ENCODE measurements around the gene GAMT.
A peak's percentile ranks its signal among the peaks of the same experiment; 100 is the strongest.

Gene GAMT

DNA sequence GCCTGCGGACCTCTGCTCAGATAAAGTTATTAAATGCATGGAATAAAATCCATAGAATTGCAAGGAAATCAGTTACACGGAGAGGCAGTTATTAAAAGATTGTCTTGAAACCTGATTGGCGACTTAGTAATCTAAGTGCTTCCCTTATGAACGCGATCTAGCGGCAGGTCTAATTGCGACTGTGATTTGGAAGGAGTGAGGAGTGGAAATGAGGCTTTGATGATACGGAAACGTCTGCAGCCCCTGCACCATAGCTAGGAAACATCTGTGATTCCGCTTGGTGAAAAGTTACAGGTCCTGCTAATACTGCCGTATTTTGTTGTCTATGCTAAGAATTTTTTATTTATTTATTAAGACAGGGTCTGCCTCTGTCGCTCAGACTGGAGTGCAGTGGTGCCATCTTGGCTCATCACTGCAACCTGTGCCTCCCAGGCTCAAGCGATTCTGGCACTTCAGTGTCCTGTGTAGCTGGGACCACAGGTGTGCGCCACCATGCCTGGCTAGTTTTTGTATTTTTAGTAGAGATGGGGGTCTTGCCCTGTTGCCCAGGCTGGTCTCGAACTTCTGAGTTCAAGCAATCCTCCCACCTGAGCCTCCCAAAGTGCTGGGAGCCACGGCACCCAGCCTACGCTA is 16.7 kb downstream of the GAMT start:
- DNase-seq (ENCODE audit: low read depth in 3 of 3), result no peak

DNA sequence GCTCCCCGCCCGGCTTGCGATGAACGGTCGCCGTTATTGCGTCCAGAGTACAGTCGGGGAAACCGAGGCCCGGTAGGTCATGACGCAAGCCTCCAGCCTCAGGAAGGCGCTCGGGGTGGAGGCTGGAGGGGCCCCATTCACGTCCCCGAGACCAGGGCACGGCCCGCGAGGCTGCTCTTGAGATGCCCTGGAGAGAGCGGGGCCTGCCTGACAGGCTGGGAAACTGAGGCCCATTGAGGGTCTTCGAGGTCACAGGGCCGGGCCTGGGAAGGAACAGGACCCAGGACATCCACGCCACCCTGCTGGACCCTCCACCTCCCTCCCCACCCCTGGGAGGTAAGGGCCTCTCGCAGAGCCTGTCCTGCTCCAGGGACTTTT is 17.3 kb downstream of the GAMT start:
- DNase-seq (ENCODE audit: low read depth in 3 of 3), result no peak

GRCh38 chr19:1383312-1384084 is 17.8 kb downstream of the GAMT start, which contains the start of gene NDUFS7:
NDUFS7 (plus strand) TSS chr19:1383907; CDS start chr19:1383927, 20 bp downstream.
- DNase-seq (ENCODE audit: low read depth in 3 of 3), result peak; percentile 82 to 90 (median 83)

- DNase-seq (ENCODE audit: low read depth in 3 of 3), result no peak
These were observed 18.4 kb downstream of the GAMT start for GRCh38 chr19:1383017-1383311.

DNA sequence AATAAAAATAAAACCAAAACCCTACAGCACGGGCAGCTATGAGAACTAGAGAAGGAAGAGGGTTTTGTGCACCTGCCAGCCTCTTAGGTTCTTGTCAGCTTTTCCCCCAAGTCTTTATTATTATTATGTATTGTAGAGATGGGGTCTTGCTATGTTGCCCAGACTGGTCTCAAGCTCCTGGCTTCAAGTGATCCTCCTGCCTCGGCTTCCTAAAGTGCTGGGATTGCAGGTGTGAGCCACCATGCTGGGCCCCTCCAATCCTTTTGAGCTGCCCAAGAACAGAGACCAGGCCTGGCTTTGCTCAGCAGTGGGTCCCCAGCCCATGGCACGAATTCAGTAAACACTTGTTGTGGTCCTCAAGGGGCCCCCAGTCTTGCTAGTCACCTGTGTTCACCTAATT is 19.1 kb downstream of the GAMT start:
- DNase-seq (ENCODE audit: low read depth in 3 of 3), result no peak

- no peak for DNase-seq (ENCODE audit: low read depth in 3 of 3)
These were observed 21.3 kb downstream of the GAMT start for GRCh38 chr19:1379961-1380489.

- no peak for DNase-seq (ENCODE audit: low read depth in 3 of 3)
These were observed 22.0 kb downstream of the GAMT start for GRCh38 chr19:1379126-1379905.

DNA sequence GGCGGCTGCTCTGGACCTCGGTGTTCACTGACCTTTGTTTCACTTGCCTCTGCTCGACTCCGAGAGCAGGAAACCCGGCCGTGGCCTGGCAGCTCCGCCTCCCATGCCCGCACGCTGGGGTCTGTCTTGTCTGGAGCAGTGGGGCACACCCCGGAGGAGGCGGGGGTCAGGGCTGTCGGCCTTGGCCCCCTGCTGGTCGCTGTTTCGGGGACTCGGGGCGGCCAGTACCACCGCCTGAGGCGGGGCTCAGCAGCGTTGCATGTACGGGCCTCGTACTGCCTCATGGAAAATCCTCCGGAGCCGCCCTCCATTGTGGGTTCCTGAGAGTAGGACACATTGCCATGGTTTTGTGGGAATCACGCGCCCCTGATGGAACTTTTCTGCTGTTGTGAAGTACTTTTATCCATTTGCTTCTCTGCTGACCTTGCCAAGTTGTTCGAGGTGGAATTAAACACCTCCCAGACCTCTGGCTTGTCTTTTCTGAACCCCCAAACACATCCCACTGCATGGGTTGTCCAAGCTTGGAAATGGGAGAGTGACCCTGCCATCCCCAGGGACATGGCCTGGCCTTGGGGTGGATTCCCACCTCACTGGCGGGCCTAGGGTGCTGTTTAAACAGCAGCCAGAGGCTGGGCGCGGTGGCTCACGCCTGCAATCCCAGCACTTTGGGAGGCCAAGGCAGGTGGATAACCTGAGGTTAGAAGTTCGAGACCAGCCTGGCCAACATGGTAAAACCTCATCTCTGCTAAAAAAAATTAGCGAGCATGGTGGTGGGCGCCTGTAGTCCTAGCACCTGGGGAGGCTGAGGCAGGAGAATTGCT is 23.2 kb downstream of the GAMT start:
- DNase-seq (ENCODE audit: low read depth in 3 of 3), result no peak

GRCh38 chr19:1377176-1377964 is 24.0 kb downstream of the GAMT start:
- DNase-seq (ENCODE audit: low read depth in 3 of 3), result no peak

GRCh38 chr19:1376415-1376805 is 24.9 kb downstream of the GAMT start:
- DNase-seq (ENCODE audit: low read depth in 3 of 3), result no peak

DNA sequence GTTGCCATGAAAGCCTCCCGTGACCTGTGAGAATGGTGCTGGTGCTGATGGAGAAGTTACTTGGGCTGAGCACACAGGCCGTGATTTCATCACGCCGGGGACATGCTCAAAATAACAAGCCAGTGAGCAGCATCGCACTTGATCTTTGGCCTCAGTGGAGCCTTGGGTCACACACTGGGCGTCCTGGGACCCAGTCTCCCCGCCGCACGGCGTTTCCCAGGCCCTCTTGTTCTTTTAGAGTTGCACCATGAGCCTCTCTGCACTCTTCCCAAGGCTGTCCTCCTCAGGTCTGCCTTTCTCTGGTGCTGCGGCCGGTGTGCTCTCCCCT is 27.1 kb downstream of the GAMT start:
- no peak for DNase-seq (ENCODE audit: low read depth in 3 of 3)

GRCh38 chr19:1373534-1374249 is 27.6 kb downstream of the GAMT start:
- DNase-seq (ENCODE audit: low read depth in 3 of 3), result no peak

GRCh38 chr19:1373042-1373533 is 28.3 kb downstream of the GAMT start:
- DNase-seq (ENCODE audit: low read depth in 3 of 3), result no peak

DNA sequence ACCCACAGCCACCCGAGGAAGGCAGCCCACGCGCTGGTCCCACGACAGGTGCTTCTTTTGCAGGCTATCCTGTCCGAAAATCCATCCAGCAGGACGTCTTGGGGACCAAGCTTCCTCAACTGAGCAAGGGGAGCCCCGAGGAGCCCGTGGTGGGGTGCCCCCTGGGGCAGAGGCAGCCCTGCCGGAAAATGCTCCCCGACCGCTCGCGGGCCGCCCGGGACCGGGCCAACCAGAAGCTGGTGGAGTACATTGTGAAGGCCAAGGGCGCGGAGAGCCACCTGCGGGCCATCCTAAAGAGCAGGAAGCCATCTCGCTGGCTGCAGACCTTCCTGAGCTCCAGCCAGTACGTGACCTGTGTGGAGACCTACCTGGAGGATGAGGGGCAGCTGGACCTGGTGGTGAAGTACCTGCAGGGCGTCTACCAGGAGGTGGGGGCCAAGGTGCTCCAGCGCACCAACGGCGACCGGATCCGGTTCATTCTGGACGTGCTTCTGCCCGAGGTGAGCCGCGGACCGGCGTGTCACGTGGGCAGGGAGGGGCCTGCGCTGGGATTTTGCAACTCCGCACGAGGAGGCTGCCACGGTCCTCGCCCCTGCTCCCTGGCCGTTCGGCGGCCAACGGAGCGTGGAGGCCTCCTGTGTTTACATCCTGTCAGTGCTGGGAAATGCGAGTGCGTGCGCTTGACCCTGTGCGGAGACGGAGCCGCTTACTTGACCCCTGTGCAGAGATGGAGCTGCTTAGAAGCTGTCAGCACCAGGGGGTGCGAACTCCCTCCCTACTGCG is 30.6 kb downstream of the GAMT start:
- DNase-seq (ENCODE audit: low read depth in 3 of 3), result no peak

GRCh38 chr19:1369214-1369805 is 32.0 kb downstream of the GAMT start:
- no peak for DNase-seq (ENCODE audit: low read depth in 3 of 3)

- DNase-seq (ENCODE audit: low read depth in 3 of 3), result no peak
These were observed 34.2 kb downstream of the GAMT start for GRCh38 chr19:1366899-1367870.

DNA sequence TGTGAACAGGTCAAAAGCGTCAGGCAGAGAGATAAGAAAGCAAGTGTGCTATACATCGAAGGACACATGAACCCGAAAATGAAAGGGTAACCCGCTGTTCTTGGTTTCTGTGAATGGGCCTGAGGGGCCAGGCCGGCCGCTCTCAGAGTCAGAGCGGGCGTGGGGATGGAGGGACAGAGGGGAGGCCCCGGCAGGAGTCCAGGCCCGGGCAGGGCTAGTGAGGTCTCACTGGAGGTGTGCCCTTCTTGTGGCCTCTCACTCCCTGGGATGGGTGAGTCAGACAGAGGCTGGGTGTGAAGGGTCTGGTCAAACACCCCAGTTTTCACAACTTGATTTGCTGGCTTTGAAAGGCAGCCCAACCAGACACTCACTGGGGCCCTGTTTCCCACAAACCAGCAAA is 35.0 kb downstream of the GAMT start:
- no peak for DNase-seq (ENCODE audit: low read depth in 3 of 3)

All from stimulated activated CD4-positive, alpha-beta T cell treated with anti-CD3 and anti-CD28 coated beads, TNF-alpha, amount 100 ng/mL, for 48 hours (primary cell).